BJ (cell line): ENCODE measurements around the gene GFPT2. TPM values are rescaled to one million over a fixed set of nuclear protein-coding genes. Genes with fewer than 3 reads are reported as not detected.

ENCODE experiments used
- CTCF ChIA-PET: fragments of 350-600 bp; formaldehyde crosslinking; extraction: SDS; loops from one replicate; lab custom pipeline; 2021; ENCODE audit warnings: antibody characterized with exemption, inconsistent platforms; lab: Yijun Ruan, JAX
- POLR2A ChIA-PET: fragments of 300-600 bp; sonication (Branson Sonifier 250); formaldehyde crosslinking; extraction: SDS; loops from one replicate; lab custom pipeline; 2021; ENCODE audit warnings: antibody characterized with exemption; lab: Charles Lee
- DNase-seq: peaks from one replicate; pipeline ENCODE4 v3.0.0-alpha.2; 2011; ENCODE audit warnings: low read depth
- H3K27me3 ChIP-seq: 2 replicates; pipeline ENCODE4 v1.6.0; 2011; ENCODE audit warnings: low read length; ENCODE audit not compliant: control insufficient read depth, insufficient read depth
- H3K36me3 ChIP-seq: 2 replicates; pipeline ENCODE4 v1.5.1; 2011; ENCODE audit warnings: low read length; ENCODE audit not compliant: control insufficient read depth, insufficient read depth
- H3K4me3 ChIP-seq: 2 replicates; pipeline ENCODE4 v1.5.1; 2011; ENCODE audit warnings: low read depth, mild to moderate bottlenecking, control low read depth, low read length
- CTCF ChIP-seq: IDR thresholded peaks from 2 replicates; pipeline ENCODE4 v1.5.1; 2011; ENCODE audit warnings: low read depth, mild to moderate bottlenecking, control low read depth, inconsistent platforms, low read length, moderate library complexity; ENCODE audit not compliant: insufficient read depth
- polyA plus RNA-seq: library from polyadenylated mRNA; depleted of rRNA; stranded (reverse); fragments of >200 nt; gene quantifications from 2 replicates; pipeline ENCODE4 v1.2.3, GENCODE V29; 2011

GFPT2 gene
- polyA plus RNA-seq, 1 experiment: 6.1 TPM

- POLR2A ChIA-PET: no interaction called here
- TF ChIP-seq CTCF: no peak
- no peak for DNase-seq
- CTCF ChIA-PET: interaction anchor here (1.5 kb wide), 1 partner anchor 53 kb away, joined by 6 read pairs; no protein-coding TSS in a partner anchor
- Histone ChIP-seq H3K27me3 (no peaks in the 10 kb centered on the region), H3K36me3 (no peaks in the 10 kb centered on the region), H3K4me3 (no peak overlapping the region)
These were observed 6.8 kb downstream of the GFPT2 start for GRCh38 chr5:180346358-180346757.

- CTCF ChIA-PET: interaction anchor here (1.1 to 5.1 kb wide), 3 partner anchors 11 to 52 kb away, joined by 3 to 27 read pairs (median 6); no protein-coding TSS in a partner anchor
- Histone ChIP-seq H3K36me3 (no peaks in the 10 kb centered on the region), H3K4me3 (no peak overlapping the region), H3K27me3 (no peaks in the 10 kb centered on the region)
- POLR2A ChIA-PET: no interaction called here
- TF ChIP-seq CTCF: no peak
- DNase-seq: no peak
These were observed 7.4 kb downstream of the GFPT2 start for GRCh38 chr5:180345781-180346180.

- H3K36me3 ChIP-seq: no peaks in the 10 kb centered on the region
- TF ChIP-seq CTCF: no peak
- POLR2A ChIA-PET: no interaction called here
- no peak overlapping the region for H3K4me3 ChIP-seq
- CTCF ChIA-PET: interaction anchor here (1.1 to 5.1 kb wide), 3 partner anchors 10 to 52 kb away, joined by 3 to 27 read pairs (median 6); no protein-coding TSS in a partner anchor
- no peaks in the 10 kb centered on the region for H3K27me3 ChIP-seq
- no peak for DNase-seq
These were observed 8.0 kb downstream of the GFPT2 start for GRCh38 chr5:180345186-180345585.

GRCh38 chr5:180344696-180344999 is 8.5 kb downstream of the GFPT2 start:
- ChIA-PET POLR2A (no interaction called here), CTCF (interaction anchor here (1.2 to 5.1 kb wide), 2 partner anchors 16 to 24 kb away, joined by 3 to 27 read pairs; no protein-coding TSS in a partner anchor)
- Histone ChIP-seq H3K4me3 (no peak overlapping the region), H3K36me3 (no peaks in the 10 kb centered on the region), H3K27me3 (no peaks in the 10 kb centered on the region)
- DNase-seq: no peak
- no peak for TF ChIP-seq CTCF

GRCh38 chr5:180343831-180344695 is 9.1 kb downstream of the GFPT2 start:
- no peak for DNase-seq
- Histone ChIP-seq H3K4me3 (no peak overlapping the region), H3K27me3 (no peaks in the 10 kb centered on the region), H3K36me3 (no peaks in the 10 kb centered on the region)
- CTCF ChIA-PET: interaction anchor here (0.8 to 5.1 kb wide), 7 partner anchors 10 to 128 kb away, joined by 3 to 27 read pairs (median 5); no protein-coding TSS in a partner anchor
- TF ChIP-seq CTCF: no peak
- POLR2A ChIA-PET: no interaction called here
